NCI-H748 treated with DMSO at 0.1 percent for 48 hours (cell line): ENCODE data around the gene FAF1.
A peak's percentile ranks its signal among the peaks of the same experiment; 100 is the strongest.

Source experiments
- DNase-seq: peaks from one replicate; lab custom pipeline; 2025; lab: John Stamatoyannopoulos, UW

FAF1 gene

GRCh38 chr1:50700621-50701020 lies 259.4 kb downstream of the FAF1 start:
- DNase-seq: no peak

GRCh38 chr1:50700214-50700613 lies 259.9 kb downstream of the FAF1 start:
- DNase-seq: peak; percentile 92

- DNase-seq: no peak
Measured at GRCh38 chr1:50699795-50700194, 260.3 kb downstream of the FAF1 start.

- no peak for DNase-seq
Measured at GRCh38 chr1:50697440-50698421, 262.3 kb downstream of the FAF1 start.

GRCh38 chr1:50693829-50694228 lies 266.2 kb downstream of the FAF1 start:
- DNase-seq: no peak

GRCh38 chr1:50684185-50684584 lies 275.9 kb downstream of the FAF1 start:
- DNase-seq: no peak

- DNase-seq: no peak
Measured at GRCh38 chr1:50681931-50682330, 278.1 kb downstream of the FAF1 start.

GRCh38 chr1:50667710-50668356 lies 292.2 kb downstream of the FAF1 start:
- DNase-seq: no peak

- DNase-seq: no peak
Measured at GRCh38 chr1:50667272-50667671, 292.8 kb downstream of the FAF1 start.

- DNase-seq: no peak
Measured at GRCh38 chr1:50666849-50667248, 293.2 kb downstream of the FAF1 start.

GRCh38 chr1:50665413-50665812 lies 294.7 kb downstream of the FAF1 start:
- no peak for DNase-seq

- no peak for DNase-seq
Measured at GRCh38 chr1:50661626-50662025, 298.4 kb downstream of the FAF1 start.

GRCh38 chr1:50659107-50659662 lies 300.9 kb downstream of the FAF1 start:
- DNase-seq: no peak

- DNase-seq: no peak
Measured at GRCh38 chr1:50658459-50659076, 301.5 kb downstream of the FAF1 start.

- no peak for DNase-seq
Measured at GRCh38 chr1:50656931-50657330, 303.1 kb downstream of the FAF1 start.

GRCh38 chr1:50651476-50652263 lies 308.4 kb downstream of the FAF1 start:
- DNase-seq: no peak

GRCh38 chr1:50646526-50646925 lies 313.5 kb downstream of the FAF1 start:
- DNase-seq: no peak

GRCh38 chr1:50645139-50645538 lies 314.9 kb downstream of the FAF1 start:
- DNase-seq: no peak

- no peak for DNase-seq
Measured at GRCh38 chr1:50644447-50645105, 315.5 kb downstream of the FAF1 start.

- no peak for DNase-seq
Measured at GRCh38 chr1:50637460-50637859, 322.6 kb downstream of the FAF1 start.

- DNase-seq: no peak
Measured at GRCh38 chr1:50634251-50634650, 325.8 kb downstream of the FAF1 start.
